Measurements from ENCODE around the gene IL34.

Gene IL34

DNA sequence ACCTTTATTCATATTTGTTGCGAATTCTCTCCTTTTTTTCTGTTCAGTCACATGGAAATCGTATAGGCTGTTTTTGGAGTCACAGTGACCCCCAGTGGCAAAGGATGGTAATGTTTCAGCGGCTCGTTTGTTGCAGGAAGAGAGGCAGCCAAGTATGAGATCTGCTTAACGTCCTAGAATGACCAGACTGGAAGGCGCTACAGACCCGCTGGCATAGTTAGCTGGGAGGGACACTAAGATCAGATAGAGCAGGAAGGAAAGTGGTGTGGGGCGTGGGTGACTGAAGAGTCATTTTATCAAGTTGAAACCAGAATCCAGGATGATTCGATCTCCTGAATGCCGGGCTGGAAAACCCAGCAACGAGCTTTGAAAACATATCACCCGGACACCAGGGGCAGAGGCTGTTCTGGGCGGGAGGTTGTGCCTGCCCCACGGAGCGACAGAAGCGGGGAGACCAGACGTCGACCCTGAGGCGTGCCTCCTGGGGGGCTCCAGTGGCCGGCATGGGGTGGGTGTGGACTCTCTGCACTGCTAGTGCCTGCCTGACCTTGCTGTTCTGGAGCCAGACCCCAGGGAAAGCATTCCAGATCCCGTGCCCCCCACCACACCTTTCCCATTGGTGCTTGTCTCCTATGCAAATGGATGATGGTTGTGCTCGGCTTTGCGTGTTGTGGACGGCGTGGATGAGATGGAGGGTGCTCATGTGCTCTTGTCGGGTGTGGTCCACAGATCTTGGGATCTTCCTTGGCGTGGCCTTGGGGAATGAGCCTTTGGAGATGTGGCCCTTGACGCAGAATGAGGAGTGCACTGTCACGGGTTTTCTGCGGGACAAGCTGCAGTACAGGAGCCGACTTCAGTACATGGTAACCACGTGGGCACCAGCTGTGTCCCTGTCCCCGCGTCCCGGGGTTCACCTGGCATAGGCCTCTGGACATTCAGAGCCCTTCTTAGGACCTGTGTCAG, 7.7 kb downstream of the IL34 start:
- no peak for DNase-seq (ENCODE audit: insufficient read length, low spot score)
- TF ChIP-seq, protein P1, sequence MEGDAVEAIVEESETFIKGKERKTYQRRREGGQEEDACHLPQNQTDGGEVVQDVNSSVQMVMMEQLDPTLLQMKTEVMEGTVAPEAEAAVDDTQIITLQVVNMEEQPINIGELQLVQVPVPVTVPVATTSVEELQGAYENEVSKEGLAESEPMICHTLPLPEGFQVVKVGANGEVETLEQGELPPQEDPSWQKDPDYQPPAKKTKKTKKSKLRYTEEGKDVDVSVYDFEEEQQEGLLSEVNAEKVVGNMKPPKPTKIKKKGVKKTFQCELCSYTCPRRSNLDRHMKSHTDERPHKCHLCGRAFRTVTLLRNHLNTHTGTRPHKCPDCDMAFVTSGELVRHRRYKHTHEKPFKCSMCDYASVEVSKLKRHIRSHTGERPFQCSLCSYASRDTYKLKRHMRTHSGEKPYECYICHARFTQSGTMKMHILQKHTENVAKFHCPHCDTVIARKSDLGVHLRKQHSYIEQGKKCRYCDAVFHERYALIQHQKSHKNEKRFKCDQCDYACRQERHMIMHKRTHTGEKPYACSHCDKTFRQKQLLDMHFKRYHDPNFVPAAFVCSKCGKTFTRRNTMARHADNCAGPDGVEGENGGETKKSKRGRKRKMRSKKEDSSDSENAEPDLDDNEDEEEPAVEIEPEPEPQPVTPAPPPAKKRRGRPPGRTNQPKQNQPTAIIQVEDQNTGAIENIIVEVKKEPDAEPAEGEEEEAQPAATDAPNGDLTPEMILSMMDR (IDR thresholded peaks at IDR 0.05; ENCODE audit: insufficient read depth, missing control alignments): peak; percentile 95
- peak; percentile 11 for FAIRE-seq

DNA sequence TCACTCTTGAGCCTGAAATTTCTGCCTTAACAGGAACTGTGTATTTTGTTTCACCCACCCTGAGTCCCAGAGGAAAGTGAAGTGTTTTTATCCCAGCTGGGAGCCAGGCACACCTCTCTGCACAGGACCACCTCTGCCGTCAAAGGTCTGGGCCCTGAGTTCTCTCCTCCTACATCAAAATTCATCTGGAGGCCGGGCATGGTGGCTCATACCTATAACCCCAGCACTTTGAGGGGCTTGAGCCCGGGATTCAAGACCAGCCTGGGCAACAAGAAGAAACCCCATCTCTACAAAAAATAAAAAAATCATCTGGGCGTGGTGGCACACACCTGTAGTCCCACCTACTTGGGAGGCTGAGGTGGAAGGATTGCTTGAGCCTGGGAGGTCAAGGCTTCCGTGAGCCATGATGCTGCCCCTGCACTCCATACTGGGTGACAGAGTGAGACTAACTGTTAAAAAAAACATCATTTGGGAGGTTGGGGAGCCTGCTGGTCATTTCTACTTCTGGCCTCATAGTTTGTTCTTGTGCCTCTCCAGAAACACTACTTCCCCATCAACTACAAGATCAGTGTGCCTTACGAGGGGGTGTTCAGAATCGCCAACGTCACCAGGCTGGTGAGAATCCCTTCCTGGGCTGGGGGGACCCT, 9.8 kb downstream of the IL34 start:
- FAIRE-seq: no peak
- TF ChIP-seq, protein P1 (IDR thresholded peaks at IDR 0.05; ENCODE audit: insufficient read depth, missing control alignments): no peak
- no peak for DNase-seq (ENCODE audit: insufficient read length, low spot score)

DNA sequence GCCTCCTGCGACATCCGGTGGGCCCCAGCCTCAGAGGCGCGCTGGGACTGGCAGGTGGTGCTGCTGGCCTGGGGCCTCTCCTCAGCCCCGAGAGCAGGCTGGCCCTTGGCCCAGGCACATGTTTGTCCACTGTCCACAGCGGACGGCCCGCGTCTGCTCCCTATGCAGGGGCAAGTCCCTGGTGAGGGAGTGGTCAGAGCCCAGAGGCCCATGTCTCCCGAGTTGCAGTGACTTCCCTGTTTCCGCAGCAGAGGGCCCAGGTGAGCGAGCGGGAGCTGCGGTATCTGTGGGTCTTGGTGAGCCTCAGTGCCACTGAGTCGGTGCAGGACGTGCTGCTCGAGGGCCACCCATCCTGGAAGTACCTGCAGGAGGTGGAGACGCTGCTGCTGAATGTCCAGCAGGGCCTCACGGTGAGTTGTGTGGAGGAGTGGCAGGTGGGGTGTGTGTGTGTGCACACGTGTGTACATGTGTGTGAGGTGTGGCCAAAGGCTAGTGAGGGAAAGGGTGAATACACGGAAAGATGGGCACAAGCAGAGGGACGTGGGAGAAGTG, 10.4 kb downstream of the IL34 start:
- DNase-seq (ENCODE audit: insufficient read length, low spot score) (no peak), FAIRE-seq (no peak)
- TF ChIP-seq, protein P1 (IDR thresholded peaks at IDR 0.05; ENCODE audit: insufficient read depth, missing control alignments): no peak

DNA sequence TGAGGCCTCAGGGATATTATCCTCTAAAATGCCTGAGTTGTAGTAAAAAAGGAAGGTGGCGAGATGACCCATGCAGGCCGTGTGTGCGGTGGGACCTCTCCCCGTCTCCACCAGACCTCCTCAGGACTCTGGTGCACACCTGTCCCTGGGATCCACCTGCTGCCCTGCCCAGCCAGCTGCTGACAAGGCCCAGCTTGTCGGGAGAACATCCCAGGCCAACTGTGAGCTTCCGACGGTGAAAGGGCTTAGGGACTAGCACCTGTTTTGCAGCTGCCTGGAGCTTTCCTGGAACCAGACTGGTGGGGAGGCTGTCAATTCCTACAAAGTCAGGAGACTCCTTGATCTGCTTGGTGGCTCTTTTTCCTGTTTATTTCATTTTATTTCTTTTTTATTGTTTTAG, 11.6 kb downstream of the IL34 start:
- DNase-seq (ENCODE audit: insufficient read length, low spot score) (no peak), FAIRE-seq (no peak)
- TF ChIP-seq, protein P1 (IDR thresholded peaks at IDR 0.05; ENCODE audit: insufficient read depth, missing control alignments): no peak

DNA sequence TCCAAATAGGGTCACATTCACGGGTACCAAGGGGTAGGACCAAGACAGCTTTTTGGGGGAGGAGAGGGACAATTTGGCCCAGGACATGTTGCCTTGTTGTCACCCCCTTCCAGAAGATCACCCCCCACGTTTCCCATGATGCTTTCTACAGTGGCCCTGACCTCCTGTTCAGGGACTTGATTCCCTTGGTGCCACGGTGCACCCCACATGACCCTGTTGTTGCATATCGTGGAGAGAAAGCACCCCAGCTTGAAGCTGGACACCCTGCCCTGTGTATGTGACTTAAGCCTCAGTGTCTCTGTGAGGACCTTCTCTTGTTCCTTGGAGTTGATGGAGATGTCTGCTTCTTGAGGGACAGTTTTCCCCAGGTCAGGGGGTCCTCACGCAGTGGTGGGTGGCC, 12.6 kb downstream of the IL34 start:
- TF ChIP-seq, protein P1 (IDR thresholded peaks at IDR 0.05; ENCODE audit: insufficient read depth, missing control alignments): no peak
- no peak for FAIRE-seq
- no peak for DNase-seq (ENCODE audit: insufficient read length, low spot score)

DNA sequence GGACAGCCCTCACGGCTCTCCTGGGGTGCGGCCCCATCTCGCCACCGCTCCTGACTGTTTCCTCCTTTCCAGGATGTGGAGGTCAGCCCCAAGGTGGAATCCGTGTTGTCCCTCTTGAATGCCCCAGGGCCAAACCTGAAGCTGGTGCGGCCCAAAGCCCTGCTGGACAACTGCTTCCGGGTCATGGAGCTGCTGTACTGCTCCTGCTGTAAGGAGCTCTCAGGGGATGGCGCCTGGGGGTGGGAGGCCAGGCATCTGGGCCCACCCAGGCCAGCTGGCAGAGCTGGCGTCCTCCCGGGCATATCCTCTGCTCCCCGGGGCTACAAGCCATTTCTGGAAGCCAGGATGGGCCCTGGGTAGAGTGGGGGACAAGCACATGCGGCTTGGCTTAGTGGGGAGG, 13.2 kb downstream of the IL34 start:
- no peak for FAIRE-seq
- DNase-seq (ENCODE audit: insufficient read length, low spot score): no peak
- TF ChIP-seq, protein P1 (IDR thresholded peaks at IDR 0.05; ENCODE audit: insufficient read depth, missing control alignments): no peak
